Panc1 (cell line): ENCODE results near the gene CAPN9. TPM values are rescaled to one million over a fixed set of nuclear protein-coding genes. Genes with fewer than 3 reads are reported as not detected.
A peak's percentile ranks its signal among the peaks of the same experiment; 100 is the strongest.

ENCODE experiments used
- ATAC-seq: fragments of 200-7000 bp; cut with Tn5 transposase; 2 replicates; pipeline ENCODE4 v1.9.1; 2020; ENCODE audit warnings: mild to moderate bottlenecking, moderate library complexity
- BruUV-seq: library from RNA; stranded (reverse); fragments of 400-500 nt; replicated peaks from 2 replicates; lab custom pipeline; 2021; lab: Mats Ljungman, UMichigan
- CTCF ChIA-PET: fragments of 300-600 bp; sonication (Branson Sonifier 250); formaldehyde crosslinking; loops from one replicate; lab custom pipeline; 2022; ENCODE audit warnings: antibody characterized with exemption; lab: Charles Lee
- POLR2A ChIA-PET: fragments of 300-600 bp; sonication (Branson Sonifier 250); formaldehyde crosslinking; loops from one replicate; lab custom pipeline; 2022; ENCODE audit warnings: antibody characterized with exemption; lab: Charles Lee
- DNase-seq: peaks from one replicate; pipeline ENCODE4 v3.0.0-alpha.2; 2010; ENCODE audit warnings: low read depth, low spot score
- H3K27ac ChIP-seq: 2 replicates; pipeline ENCODE4 v1.5.1; 2011; ENCODE audit warnings: mild to moderate bottlenecking, low read length, inconsistent platforms
- H3K27me3 ChIP-seq: fragments of 200-500 bp; sonication (Bioruptor generic); 2 replicates; pipeline ENCODE4 v1.6.0; 2014; ENCODE audit warnings: low read length, inconsistent platforms; ENCODE audit not compliant: control insufficient read depth, insufficient read depth
- H3K36me3 ChIP-seq: fragments of 200-500 bp; sonication (Bioruptor generic); 2 replicates; pipeline ENCODE4 v1.5.1; 2014; ENCODE audit warnings: inconsistent platforms, mild to moderate bottlenecking, low read length, moderate library complexity; ENCODE audit not compliant: control insufficient read depth, insufficient read depth
- H3K4me1 ChIP-seq: 2 replicates; pipeline ENCODE4 v1.5.1; 2011; ENCODE audit warnings: inconsistent platforms, mild to moderate bottlenecking, low read length, moderate library complexity; ENCODE audit not compliant: control insufficient read depth, insufficient read depth
- H3K4me3 ChIP-seq, 2 experiments: 2 replicates each; pipeline ENCODE4 v1.5.1; 2011 to 2012; ENCODE audit warnings: low read depth in 2 of 2, low read length in 2 of 2, mild to moderate bottlenecking in 2 of 2, inconsistent platforms in 1 of 2, moderate library complexity in 1 of 2
- H3K9me3 ChIP-seq: fragments of 200-500 bp; sonication (Bioruptor generic); 2 replicates; pipeline ENCODE4 v1.5.1; 2014; ENCODE audit warnings: low read depth, mild to moderate bottlenecking, inconsistent platforms, low read length, moderate library complexity; ENCODE audit not compliant: control insufficient read depth, insufficient read depth
- POLR2AphosphoS5 ChIP-seq: IDR thresholded peaks from 2 replicates; pipeline ENCODE4 v1.6.1; 2012; ENCODE audit warnings: mild to moderate bottlenecking, low read depth, low read length, moderate library complexity
- SIN3A ChIP-seq: IDR thresholded peaks from 2 replicates; pipeline ENCODE4 v1.6.1; 2012; ENCODE audit warnings: low read depth, mild to moderate bottlenecking, low read length, moderate library complexity, borderline replicate concordance; ENCODE audit not compliant: insufficient read depth
- TCF7L2 ChIP-seq: IDR thresholded peaks from 2 replicates; pipeline ENCODE4 v1.6.1; 2011; ENCODE audit warnings: mild to moderate bottlenecking, low read depth, low read length, inconsistent platforms
- in situ Hi-C: cut with HindIII; loops from 2 replicates; pipeline ENCODE4 v1.10.0; 2016; ENCODE audit warnings: low sequenced_read_pairs, low pct_unique_long_range_greater_than_20kb
- intact Hi-C: fragments of 100-400 bp; cut with micrococcal nuclease; formaldehyde crosslinking; loops from one replicate; pipeline ENCODE4 v1.10.0; 2022; ENCODE audit not compliant: unreplicated experiment
- total RNA-seq: library from RNA; stranded (reverse); gene quantifications from one replicate; pipeline ENCODE4 v1.2.1, GENCODE V29; 2021; ENCODE audit not compliant: unreplicated experiment
- TF ChIP-seq, protein P1 (sequence below): fragments of 450-650 bp; IDR thresholded peaks from 2 replicates; pipeline ENCODE4 v1.5.1; 2017; ENCODE audit warnings: mild to moderate bottlenecking
- TF ChIP-seq, protein P2 (sequence below), 2 experiments: IDR thresholded peaks; 2 replicates each; pipeline ENCODE4 v1.6.1; 2011 to 2012; ENCODE audit warnings: low read depth in 2 of 2, control low read depth in 1 of 2, low read length in 1 of 2, mild to moderate bottlenecking in 1 of 2, moderate library complexity in 1 of 2; ENCODE audit not compliant: insufficient read depth in 1 of 2

Gene CAPN9
- total RNA-seq, 1 experiment from 2014 or later = not detected

DNA sequence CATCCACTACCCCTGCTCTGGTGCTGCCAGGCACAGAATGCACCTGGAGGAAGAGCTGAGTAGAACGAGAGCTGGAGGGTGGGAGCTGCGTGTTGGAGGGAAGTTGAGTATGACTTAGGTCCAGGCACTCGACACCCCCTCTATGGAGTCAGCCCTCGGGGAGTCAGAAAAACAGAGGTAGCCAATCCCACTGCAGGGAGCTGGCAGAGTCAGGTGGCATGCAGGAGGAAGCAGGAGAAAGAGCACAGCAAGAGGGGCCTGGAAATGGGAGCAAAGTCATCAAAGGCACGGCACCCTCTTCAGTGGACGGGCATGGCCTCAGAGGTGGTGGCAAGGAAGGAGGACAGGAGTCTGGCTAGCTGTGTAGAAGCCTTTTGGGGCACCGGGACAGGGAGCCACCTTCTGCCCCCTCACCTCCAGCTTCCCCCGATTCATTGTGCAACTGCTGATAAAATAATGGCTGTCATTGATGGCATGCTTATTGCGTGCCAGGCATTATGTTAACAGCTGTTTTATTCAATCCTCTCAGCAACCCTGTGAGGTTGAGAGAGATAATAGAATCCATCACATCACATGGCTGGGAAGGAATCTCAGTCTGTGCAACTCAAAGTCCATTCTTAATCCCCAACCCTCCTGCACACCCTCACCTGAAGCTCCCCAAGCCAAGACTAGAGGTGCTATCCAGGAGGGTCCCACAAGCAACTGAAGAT, 79.1 kb downstream of the CAPN9 start:
- no peak overlapping the region for H3K4me3 ChIP-seq
- no peaks in the 10 kb centered on the region for H3K9me3 ChIP-seq
- H3K4me1 ChIP-seq = peaks cover 21% of the 10 kb centered on the region
- ChIA-PET POLR2A (interaction anchor here (0.7 kb wide), 1 partner anchor 123 kb away, joined by 3 read pairs; no protein-coding TSS in a partner anchor), CTCF (no interaction called here)
- intact Hi-C loops (no loop called here), in situ Hi-C loops (no loop called here)
- ATAC-seq (no peak), DNase-seq (no peak)
- BruUV-seq = no TSS peak
- TF ChIP-seq, protein P1, sequence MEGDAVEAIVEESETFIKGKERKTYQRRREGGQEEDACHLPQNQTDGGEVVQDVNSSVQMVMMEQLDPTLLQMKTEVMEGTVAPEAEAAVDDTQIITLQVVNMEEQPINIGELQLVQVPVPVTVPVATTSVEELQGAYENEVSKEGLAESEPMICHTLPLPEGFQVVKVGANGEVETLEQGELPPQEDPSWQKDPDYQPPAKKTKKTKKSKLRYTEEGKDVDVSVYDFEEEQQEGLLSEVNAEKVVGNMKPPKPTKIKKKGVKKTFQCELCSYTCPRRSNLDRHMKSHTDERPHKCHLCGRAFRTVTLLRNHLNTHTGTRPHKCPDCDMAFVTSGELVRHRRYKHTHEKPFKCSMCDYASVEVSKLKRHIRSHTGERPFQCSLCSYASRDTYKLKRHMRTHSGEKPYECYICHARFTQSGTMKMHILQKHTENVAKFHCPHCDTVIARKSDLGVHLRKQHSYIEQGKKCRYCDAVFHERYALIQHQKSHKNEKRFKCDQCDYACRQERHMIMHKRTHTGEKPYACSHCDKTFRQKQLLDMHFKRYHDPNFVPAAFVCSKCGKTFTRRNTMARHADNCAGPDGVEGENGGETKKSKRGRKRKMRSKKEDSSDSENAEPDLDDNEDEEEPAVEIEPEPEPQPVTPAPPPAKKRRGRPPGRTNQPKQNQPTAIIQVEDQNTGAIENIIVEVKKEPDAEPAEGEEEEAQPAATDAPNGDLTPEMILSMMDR = no peak
- TF ChIP-seq, protein P2, sequence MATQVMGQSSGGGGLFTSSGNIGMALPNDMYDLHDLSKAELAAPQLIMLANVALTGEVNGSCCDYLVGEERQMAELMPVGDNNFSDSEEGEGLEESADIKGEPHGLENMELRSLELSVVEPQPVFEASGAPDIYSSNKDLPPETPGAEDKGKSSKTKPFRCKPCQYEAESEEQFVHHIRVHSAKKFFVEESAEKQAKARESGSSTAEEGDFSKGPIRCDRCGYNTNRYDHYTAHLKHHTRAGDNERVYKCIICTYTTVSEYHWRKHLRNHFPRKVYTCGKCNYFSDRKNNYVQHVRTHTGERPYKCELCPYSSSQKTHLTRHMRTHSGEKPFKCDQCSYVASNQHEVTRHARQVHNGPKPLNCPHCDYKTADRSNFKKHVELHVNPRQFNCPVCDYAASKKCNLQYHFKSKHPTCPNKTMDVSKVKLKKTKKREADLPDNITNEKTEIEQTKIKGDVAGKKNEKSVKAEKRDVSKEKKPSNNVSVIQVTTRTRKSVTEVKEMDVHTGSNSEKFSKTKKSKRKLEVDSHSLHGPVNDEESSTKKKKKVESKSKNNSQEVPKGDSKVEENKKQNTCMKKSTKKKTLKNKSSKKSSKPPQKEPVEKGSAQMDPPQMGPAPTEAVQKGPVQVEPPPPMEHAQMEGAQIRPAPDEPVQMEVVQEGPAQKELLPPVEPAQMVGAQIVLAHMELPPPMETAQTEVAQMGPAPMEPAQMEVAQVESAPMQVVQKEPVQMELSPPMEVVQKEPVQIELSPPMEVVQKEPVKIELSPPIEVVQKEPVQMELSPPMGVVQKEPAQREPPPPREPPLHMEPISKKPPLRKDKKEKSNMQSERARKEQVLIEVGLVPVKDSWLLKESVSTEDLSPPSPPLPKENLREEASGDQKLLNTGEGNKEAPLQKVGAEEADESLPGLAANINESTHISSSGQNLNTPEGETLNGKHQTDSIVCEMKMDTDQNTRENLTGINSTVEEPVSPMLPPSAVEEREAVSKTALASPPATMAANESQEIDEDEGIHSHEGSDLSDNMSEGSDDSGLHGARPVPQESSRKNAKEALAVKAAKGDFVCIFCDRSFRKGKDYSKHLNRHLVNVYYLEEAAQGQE (IDR thresholded peaks at IDR 0.05; ENCODE audit: insufficient read depth in 1 of 2, low read depth in 2 of 2, low read length in 1 of 2) = no peak
- TF ChIP-seq TCF7L2 (no peak), SIN3A (no peak), POLR2AphosphoS5 (no peak)
- no peaks in the 10 kb centered on the region for H3K27me3 ChIP-seq
- peak overlapping the region; percentile 72 for H3K27ac ChIP-seq
- no peaks in the 10 kb centered on the region for H3K36me3 ChIP-seq

DNA sequence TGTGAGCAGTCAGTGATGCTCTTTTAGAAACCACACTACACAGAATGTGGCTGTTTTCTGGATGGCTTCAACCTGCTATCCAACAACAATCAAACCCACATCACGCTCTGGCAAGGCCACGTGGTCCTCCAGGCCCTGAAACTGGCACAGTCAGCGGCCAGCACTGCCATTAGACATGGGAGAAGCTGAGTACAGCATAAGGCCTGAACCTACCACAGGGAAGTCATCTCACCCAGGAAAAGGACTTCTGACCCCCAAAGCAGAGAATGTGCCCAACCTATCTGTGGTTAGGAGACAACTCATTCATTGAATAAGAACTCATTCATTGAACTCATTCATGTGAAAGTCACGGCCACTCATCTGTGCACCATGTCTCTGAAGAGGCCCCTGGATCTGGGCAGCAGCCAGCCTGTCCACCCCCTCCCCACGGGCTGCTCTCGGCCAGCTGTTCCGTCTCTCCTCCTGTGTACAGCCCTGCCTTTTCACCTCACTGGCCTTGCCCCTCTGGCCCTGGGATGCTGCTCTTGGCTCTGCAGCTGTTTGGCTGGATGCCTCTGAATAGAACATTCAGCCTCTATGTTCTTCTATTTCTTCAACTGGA, 80.0 kb downstream of the CAPN9 start:
- ATAC-seq (no peak), DNase-seq (no peak)
- no peak for TF ChIP-seq SIN3A
- TF ChIP-seq, protein P1 = no peak
- TF ChIP-seq, protein P2 (IDR thresholded peaks at IDR 0.05; ENCODE audit: insufficient read depth in 1 of 2, low read depth in 2 of 2, low read length in 1 of 2) = no peak
- no peak for TF ChIP-seq POLR2AphosphoS5
- no peak for TF ChIP-seq TCF7L2
- in situ Hi-C loops = no loop called here
- H3K36me3 ChIP-seq = no peaks in the 10 kb centered on the region
- H3K4me3 ChIP-seq = no peak overlapping the region
- H3K4me1 ChIP-seq = peaks cover 21% of the 10 kb centered on the region
- no peaks in the 10 kb centered on the region for H3K9me3 ChIP-seq
- no peak overlapping the region for H3K27ac ChIP-seq
- intact Hi-C loops = no loop called here
- no peaks in the 10 kb centered on the region for H3K27me3 ChIP-seq
- ChIA-PET CTCF (no interaction called here), POLR2A (no interaction called here)
- BruUV-seq = no TSS peak
